Ramos (cell line): Measurements from ENCODE around the gene LHX2.

ENCODE experiments used
- in situ Hi-C: fragments of 300-500 bp; cut with MboI; formaldehyde crosslinking; loops from one replicate; pipeline ENCODE4 v1.14.3; 2022; ENCODE audit warnings: low sequenced_read_pairs; ENCODE audit not compliant: unreplicated experiment

Gene LHX2

DNA sequence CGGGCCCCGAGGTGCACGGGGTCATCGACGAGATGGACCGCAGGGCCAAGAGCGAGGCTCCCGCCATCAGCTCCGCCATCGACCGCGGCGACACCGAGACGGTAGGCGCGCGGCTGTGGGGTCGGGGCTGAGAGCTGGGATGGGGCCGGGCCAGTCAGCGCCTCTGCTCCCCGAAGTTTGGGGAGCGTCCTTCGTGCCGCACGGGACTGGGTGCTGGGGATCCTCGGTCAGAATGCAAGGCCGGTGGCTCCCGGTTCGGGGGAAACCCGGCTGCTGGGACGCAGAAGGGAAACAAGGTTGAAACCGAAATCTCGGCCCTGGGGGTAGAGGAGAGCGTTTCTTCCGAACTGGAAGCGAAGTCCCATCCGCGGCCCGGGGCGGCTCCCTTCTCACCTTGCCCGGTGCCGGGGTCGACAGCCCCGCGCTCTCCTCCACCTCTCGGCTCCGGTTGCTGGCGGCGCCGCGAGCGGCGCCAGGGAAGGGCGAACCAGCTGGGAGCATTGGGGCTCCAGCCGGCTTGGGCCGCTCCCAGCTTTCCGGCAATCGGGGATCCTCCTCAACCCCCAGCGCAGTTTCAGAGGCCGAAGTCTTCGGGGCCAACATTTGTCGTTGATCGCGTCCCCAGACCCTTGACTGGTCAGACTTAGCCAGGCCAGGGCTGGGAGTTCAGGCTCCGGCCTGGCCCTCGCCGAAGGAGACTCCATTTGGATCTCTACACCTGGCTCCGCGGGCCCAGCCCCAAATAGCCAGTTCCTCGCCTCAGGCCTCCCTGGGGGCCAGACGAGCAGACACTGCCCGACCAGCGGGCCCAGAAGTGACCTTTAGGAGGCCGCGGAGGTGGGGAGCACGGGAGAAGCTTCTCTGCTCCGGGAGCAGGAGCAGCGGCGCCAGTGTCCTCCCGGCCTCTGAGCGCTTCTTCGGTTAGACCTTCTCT, 1.1 kb downstream of the LHX2 start:
- in situ Hi-C loops: no loop called here

- in situ Hi-C loops: no loop called here
These were observed 2.0 kb downstream of the LHX2 start for GRCh38 chr9:124013309-124014210.

- in situ Hi-C loops: no loop called here
These were observed 2.8 kb downstream of the LHX2 start for GRCh38 chr9:124014211-124014955.

DNA sequence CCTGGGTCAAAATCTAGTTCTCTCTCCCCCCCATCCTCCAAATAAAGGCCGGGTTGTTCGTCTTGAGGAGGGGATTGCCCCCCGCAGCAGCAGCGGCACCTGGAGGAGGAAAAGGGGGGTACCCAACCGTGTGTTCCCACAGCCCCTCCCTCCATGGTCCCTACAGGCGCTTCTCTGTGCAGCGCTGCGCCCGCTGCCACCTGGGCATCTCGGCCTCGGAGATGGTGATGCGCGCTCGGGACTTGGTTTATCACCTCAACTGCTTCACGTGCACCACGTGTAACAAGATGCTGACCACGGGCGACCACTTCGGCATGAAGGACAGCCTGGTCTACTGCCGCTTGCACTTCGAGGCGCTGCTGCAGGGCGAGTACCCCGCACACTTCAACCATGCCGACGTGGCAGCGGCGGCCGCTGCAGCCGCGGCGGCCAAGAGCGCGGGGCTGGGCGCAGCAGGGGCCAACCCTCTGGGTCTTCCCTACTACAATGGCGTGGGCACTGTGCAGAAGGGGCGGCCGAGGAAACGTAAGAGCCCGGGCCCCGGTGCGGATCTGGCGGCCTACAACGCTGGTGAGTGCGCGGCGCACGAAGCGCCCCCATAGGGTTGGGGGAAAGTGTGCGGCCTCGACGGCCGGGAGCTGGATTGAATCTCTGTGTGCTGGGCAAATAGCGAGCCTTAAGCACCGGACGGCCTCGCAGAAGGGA, 3.5 kb downstream of the LHX2 start:
- in situ Hi-C loops: no loop called here

DNA sequence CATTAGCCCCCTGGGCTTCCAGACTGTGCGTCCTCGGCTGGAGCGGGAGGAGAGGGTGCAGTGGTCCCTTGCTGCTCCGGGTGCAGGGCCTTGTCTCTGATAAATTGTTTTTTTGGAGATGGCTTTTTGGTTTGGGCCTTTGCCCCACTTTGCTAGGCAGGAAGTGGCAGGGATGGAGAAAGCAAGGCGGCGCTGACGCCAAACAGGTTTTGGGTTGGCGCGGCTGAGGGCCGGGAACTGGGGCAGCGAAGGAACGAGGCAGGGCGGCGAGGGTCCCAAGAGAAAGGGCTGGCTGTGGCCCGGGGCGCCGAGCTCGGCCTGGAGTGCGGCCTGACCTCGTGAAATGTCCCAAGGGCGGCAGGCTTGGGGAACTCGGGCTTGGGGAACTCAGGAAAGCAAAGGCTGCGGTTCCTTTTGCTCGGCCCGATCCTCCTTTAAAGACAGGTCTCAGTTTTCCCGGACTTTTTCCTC, 4.1 kb downstream of the LHX2 start:
- in situ Hi-C loops: no loop called here

GRCh38 chr9:124016175-124017050, 4.8 kb downstream of the LHX2 start:
- in situ Hi-C loops: no loop called here

DNA sequence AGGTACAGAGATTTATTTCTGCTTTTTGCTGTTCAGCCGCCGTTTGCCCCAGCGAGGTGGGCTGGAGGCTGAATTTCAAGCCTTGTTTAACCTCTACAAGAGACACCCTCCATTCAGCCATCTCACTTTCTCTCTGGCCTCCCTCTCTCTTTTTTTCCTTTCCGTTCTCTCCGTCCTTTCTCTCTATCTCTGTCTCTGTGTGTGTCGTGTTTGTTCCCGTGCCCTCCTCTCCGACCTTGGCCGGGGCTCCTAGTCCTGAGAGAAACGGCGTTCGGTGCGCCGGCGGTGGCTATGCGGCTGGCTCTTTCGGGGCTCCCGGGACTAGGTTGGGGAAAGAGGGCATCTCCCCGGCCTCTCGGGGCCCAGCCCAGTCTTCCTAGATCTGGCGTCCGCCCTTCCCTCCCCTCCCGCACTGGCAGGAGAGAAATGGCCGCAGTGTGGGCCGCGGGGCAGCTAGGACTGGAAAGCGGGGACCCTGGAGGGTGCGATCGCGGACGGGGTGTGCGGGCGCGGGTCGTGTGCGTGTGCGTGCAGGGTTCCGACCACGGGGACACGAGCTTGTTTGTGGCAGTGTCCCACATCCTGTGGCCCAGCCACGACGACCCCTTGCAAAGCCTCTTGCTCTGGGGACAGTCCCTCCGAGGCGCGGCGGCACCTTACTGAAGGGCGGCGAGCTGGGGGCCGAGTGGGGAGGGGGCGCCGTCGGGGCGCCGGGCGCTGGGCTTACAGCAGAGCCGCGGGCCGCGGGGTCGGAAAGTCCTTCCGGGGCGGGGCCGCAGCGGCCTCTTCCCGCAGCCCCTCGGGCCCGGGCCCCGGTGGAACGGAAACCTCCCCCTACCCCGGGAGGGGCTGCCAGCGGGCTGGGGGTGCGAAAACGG, 5.7 kb downstream of the LHX2 start:
- in situ Hi-C loops: no loop called here

GRCh38 chr9:124017929-124018729, 6.6 kb downstream of the LHX2 start:
- in situ Hi-C loops: no loop called here

- in situ Hi-C loops: no loop called here
These were observed 7.4 kb downstream of the LHX2 start for GRCh38 chr9:124018730-124019697.

GRCh38 chr9:124019771-124020519, 8.4 kb downstream of the LHX2 start:
- in situ Hi-C loops: no loop called here

DNA sequence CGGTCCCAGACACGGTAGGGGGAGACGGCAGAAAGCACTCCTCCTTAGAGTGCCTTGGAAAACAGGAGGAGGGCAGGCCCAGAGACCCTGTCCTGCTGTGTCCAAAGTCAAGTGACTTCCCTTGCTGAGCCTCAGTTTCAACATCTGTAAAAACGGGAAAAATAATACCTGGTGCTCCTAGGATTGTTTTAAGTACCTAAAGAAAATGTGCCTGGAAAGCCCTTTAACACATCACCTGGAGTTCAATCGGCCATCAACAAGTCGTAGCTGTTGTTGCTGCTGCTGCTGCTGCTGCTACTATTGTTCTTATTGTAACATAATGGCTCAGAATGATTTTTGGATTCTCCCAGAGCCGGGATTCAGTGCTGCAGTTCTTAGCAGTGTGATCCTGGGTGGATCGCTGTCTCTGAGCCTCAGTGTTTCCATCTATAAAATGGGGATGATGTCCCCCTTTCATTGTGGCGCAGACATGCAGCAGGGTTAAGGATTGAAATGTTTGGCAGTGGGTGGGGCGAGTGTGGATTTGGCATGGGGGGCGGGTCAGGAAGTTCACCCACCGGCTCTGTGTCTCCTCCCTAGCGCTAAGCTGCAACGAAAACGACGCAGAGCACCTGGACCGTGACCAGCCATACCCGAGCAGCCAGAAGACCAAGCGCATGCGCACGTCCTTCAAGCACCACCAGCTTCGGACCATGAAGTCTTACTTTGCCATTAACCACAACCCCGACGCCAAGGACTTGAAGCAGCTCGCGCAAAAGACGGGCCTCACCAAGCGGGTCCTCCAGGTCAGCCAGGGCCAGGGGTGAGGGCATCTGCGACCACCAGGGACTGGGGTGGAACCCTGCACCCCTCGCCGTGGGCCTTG, 9.2 kb downstream of the LHX2 start:
- in situ Hi-C loops: no loop called here

GRCh38 chr9:124021385-124021769, 9.8 kb downstream of the LHX2 start:
- in situ Hi-C loops: no loop called here

- in situ Hi-C loops: no loop called here
These were observed 10.9 kb downstream of the LHX2 start for GRCh38 chr9:124022201-124023121.
